Loucy (cell line): ENCODE measurements around the gene GPBP1.
A peak's percentile ranks its signal among the peaks of the same experiment; 100 is the strongest.

Experiments used
- H2AFZ ChIP-seq: fragments of 200-600 bp; sonication (generic); 2 replicates; pipeline ENCODE4 v1.6.0; 2016; ENCODE audit warnings: antibody characterized with exemption, mild to moderate bottlenecking, low read length, moderate library complexity
- H3F3A ChIP-seq: fragments of 200-600 bp; 2 replicates; pipeline ENCODE4 v1.6.0; 2016; ENCODE audit warnings: antibody characterized with exemption, low read depth, mild to moderate bottlenecking
- H3K27me3 ChIP-seq: fragments of 200-600 bp; sonication (generic); 2 replicates; pipeline ENCODE4 v1.6.1; 2014; ENCODE audit warnings: low read length, mild to moderate bottlenecking; ENCODE audit not compliant: insufficient read depth, poor library complexity, severe bottlenecking
- H3K36me3 ChIP-seq: fragments of 200-600 bp; sonication (generic); 2 replicates; pipeline ENCODE4 v1.6.1; 2016; ENCODE audit warnings: low read length; ENCODE audit not compliant: insufficient read depth
- H3K4me1 ChIP-seq: fragments of 200-600 bp; sonication (generic); 2 replicates; pipeline ENCODE4 v1.5.1; 2014; ENCODE audit warnings: low read length, mild to moderate bottlenecking; ENCODE audit not compliant: insufficient read depth, poor library complexity, severe bottlenecking
- H3K4me2 ChIP-seq: fragments of 200-600 bp; sonication (generic); 2 replicates; pipeline ENCODE4 v1.6.0; 2014; ENCODE audit warnings: antibody characterized with exemption, low read length, low read depth, mild to moderate bottlenecking; ENCODE audit not compliant: poor library complexity, severe bottlenecking
- H3K4me3 ChIP-seq: fragments of 200-600 bp; sonication (generic); 2 replicates; pipeline ENCODE4 v1.5.1; 2014; ENCODE audit warnings: low read length, mild to moderate bottlenecking, mixed read lengths; ENCODE audit not compliant: poor library complexity, severe bottlenecking
- H3K79me2 ChIP-seq: fragments of 200-600 bp; sonication (generic); 2 replicates; pipeline ENCODE4 v1.6.1; 2014; ENCODE audit warnings: low read length; ENCODE audit not compliant: insufficient read depth
- H3K9ac ChIP-seq: fragments of 200-600 bp; sonication (generic); 2 replicates; pipeline ENCODE4 v1.6.0; 2014; ENCODE audit warnings: mild to moderate bottlenecking, low read depth, low read length, moderate library complexity; ENCODE audit not compliant: poor library complexity, severe bottlenecking
- H3K9me2 ChIP-seq: fragments of 200-600 bp; sonication (generic); replicated peaks from 2 replicates; pipeline ENCODE4 v1.6.1; 2016; ENCODE audit warnings: low read depth, low read length, mixed read lengths
- H3K9me3 ChIP-seq: fragments of 200-600 bp; sonication (generic); 2 replicates; pipeline ENCODE4 v1.6.1; 2014; ENCODE audit warnings: mild to moderate bottlenecking, antibody characterized with exemption, low read length, low read depth; ENCODE audit not compliant: insufficient read depth
- H4K20me1 ChIP-seq: fragments of 200-600 bp; sonication (generic); 2 replicates; pipeline ENCODE4 v1.6.0; 2014; ENCODE audit warnings: antibody characterized with exemption, low read length, mild to moderate bottlenecking; ENCODE audit not compliant: insufficient read depth, poor library complexity, severe bottlenecking
- EZH2phosphoT487 ChIP-seq: fragments of 200-600 bp; IDR thresholded peaks from 2 replicates; pipeline ENCODE4 v1.6.1; 2018; ENCODE audit warnings: antibody characterized with exemption, mild to moderate bottlenecking, moderate library complexity, borderline replicate concordance
- TF ChIP-seq, protein P1 (sequence below): fragments of 200-600 bp; sonication (generic); conservative IDR thresholded peaks from 2 replicates; pipeline ENCODE4 v1.5.1; 2014; ENCODE audit warnings: mild to moderate bottlenecking, antibody characterized with exemption, low read length

GPBP1 gene

DNA sequence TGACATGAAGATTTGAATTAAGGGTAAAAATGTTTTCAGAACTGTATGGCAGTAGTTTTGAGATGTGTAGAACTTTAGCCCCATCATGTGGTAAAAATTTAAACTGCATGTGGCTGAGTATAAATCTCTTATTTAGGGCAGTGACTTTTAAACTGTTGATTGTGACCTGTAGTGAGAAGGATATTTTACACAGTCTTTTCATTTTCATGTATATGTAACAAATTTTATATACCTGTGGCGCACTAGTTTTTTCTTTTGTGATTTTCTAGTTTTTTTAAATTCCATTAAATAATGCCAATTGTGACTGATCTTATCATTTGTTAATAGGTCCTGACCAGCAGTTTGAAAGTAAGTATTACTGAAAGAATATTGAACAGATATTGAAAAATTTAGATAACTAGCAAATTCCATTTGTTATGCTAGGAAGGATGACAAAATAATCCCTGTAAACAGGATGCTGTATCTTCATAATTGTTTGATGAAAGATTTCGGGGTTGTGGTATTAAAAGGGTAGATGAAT lies 47.2 kb downstream of the GPBP1 start:
- H3K9me2 ChIP-seq = no peaks in the 10 kb centered on the region
- H3K9ac ChIP-seq = no peak overlapping the region
- no peaks in the 10 kb centered on the region for H3K4me1 ChIP-seq
- H3K9me3 ChIP-seq = no peaks in the 10 kb centered on the region
- H3K4me3 ChIP-seq = no peak overlapping the region
- no peaks in the 10 kb centered on the region; the same call in 1 of the 2 replicates for H3F3A ChIP-seq
- H3K36me3 ChIP-seq = peaks cover 45% of the 10 kb centered on the region
- H3K4me2 ChIP-seq = no peak overlapping the region
- no peaks in the 10 kb centered on the region for H3K27me3 ChIP-seq
- peaks cover 80% of the 10 kb centered on the region for H4K20me1 ChIP-seq
- TF ChIP-seq, protein P1, sequence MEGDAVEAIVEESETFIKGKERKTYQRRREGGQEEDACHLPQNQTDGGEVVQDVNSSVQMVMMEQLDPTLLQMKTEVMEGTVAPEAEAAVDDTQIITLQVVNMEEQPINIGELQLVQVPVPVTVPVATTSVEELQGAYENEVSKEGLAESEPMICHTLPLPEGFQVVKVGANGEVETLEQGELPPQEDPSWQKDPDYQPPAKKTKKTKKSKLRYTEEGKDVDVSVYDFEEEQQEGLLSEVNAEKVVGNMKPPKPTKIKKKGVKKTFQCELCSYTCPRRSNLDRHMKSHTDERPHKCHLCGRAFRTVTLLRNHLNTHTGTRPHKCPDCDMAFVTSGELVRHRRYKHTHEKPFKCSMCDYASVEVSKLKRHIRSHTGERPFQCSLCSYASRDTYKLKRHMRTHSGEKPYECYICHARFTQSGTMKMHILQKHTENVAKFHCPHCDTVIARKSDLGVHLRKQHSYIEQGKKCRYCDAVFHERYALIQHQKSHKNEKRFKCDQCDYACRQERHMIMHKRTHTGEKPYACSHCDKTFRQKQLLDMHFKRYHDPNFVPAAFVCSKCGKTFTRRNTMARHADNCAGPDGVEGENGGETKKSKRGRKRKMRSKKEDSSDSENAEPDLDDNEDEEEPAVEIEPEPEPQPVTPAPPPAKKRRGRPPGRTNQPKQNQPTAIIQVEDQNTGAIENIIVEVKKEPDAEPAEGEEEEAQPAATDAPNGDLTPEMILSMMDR = peak; percentile 93
- TF ChIP-seq EZH2phosphoT487 = no peak
- H3K79me2 ChIP-seq = peaks cover 91% of the 10 kb centered on the region
- no peak overlapping the region for H2AFZ ChIP-seq

GRCh38 chr5:57225553-57225952 lies 51.7 kb downstream of the GPBP1 start:
- no peak overlapping the region for H3K4me2 ChIP-seq
- peaks cover 81% of the 10 kb centered on the region for H4K20me1 ChIP-seq
- no peaks in the 10 kb centered on the region for H3K9me3 ChIP-seq
- no peaks in the 10 kb centered on the region for H3K27me3 ChIP-seq
- TF ChIP-seq, protein P1 = no peak
- no peak for TF ChIP-seq EZH2phosphoT487
- peaks cover 88% of the 10 kb centered on the region for H3K79me2 ChIP-seq
- no peak overlapping the region for H2AFZ ChIP-seq
- H3K9me2 ChIP-seq = no peaks in the 10 kb centered on the region
- no peak overlapping the region for H3K9ac ChIP-seq
- H3K4me3 ChIP-seq = no peak overlapping the region
- H3F3A ChIP-seq = no peaks in the 10 kb centered on the region
- H3K36me3 ChIP-seq = peaks cover 45% of the 10 kb centered on the region; the same call in 1 of the 2 replicates
- no peaks in the 10 kb centered on the region for H3K4me1 ChIP-seq

- Histone ChIP-seq H4K20me1 (peaks cover 67% of the 10 kb centered on the region), H3K79me2 (peaks cover 79% of the 10 kb centered on the region), H3F3A (no peaks in the 10 kb centered on the region)
Measured at GRCh38 chr5:57229313-57229712, 55.5 kb downstream of the GPBP1 start.

More at GRCh38 chr5:57229313-57229712, 55.5 kb downstream of the GPBP1 start:
- peaks cover 77% of the 10 kb centered on the region for H3K36me3 ChIP-seq
- no peak for TF ChIP-seq EZH2phosphoT487
- TF ChIP-seq, protein P1 = no peak
- H3K4me1 ChIP-seq = no peaks in the 10 kb centered on the region
- H3K9me3 ChIP-seq = no peaks in the 10 kb centered on the region
- H2AFZ ChIP-seq = no peak overlapping the region
- no peak overlapping the region for H3K9ac ChIP-seq
- no peaks in the 10 kb centered on the region for H3K27me3 ChIP-seq
- H3K9me2 ChIP-seq = no peaks in the 10 kb centered on the region
- H3K4me2 ChIP-seq = no peak overlapping the region
- H3K4me3 ChIP-seq = no peak overlapping the region
